T-helper 1 cell treated with Interleukin-12 subunit alpha and Interleukin-12 subunit beta and Interleukin-4 antibody, amounts not matched to agents 30 μg/mL and 1 μg/mL, for 36 hours (primary cell): ENCODE measurements around the gene MAB21L3.

Experiments used
- H3K27ac Mint-ChIP-seq: one replicate; pipeline ENCODE4 v1.8.0; 2021; ENCODE audit warnings: mild to moderate bottlenecking, mixed read lengths
- H3K27me3 Mint-ChIP-seq: one replicate; pipeline ENCODE4 v1.8.0; 2021; ENCODE audit warnings: low read depth, mixed read lengths
- H3K36me3 Mint-ChIP-seq: one replicate; pipeline ENCODE4 v1.8.0; 2021; ENCODE audit warnings: low read depth, mixed read lengths
- H3K4me1 Mint-ChIP-seq: one replicate; pipeline ENCODE4 v1.8.0; 2021; ENCODE audit warnings: low read depth, mixed read lengths
- H3K4me3 Mint-ChIP-seq: one replicate; pipeline ENCODE4 v1.8.0; 2021; ENCODE audit warnings: mild to moderate bottlenecking, moderate library complexity, mixed read lengths
- H3K9me3 Mint-ChIP-seq: one replicate; pipeline ENCODE4 v1.8.0; 2021; ENCODE audit warnings: mixed read lengths

MAB21L3 gene

GRCh38 chr1:116096013-116096618 is 15.1 kb upstream of the MAB21L3 start:
- Mint-ChIP-seq H3K4me1 (no peaks in the 10 kb centered on the region), H3K9me3 (peaks cover 4% of the 10 kb centered on the region), H3K27me3 (peaks cover 15% of the 10 kb centered on the region), H3K4me3 (no peak overlapping the region), H3K36me3 (no peaks in the 10 kb centered on the region), H3K27ac (no peak overlapping the region)

GRCh38 chr1:116097626-116098025 is 13.6 kb upstream of the MAB21L3 start:
- H3K4me3 Mint-ChIP-seq, result no peak overlapping the region
- H3K36me3 Mint-ChIP-seq, result no peaks in the 10 kb centered on the region
- H3K9me3 Mint-ChIP-seq, result peaks cover 4% of the 10 kb centered on the region
- peaks cover 19% of the 10 kb centered on the region for H3K27me3 Mint-ChIP-seq
- no peaks in the 10 kb centered on the region for H3K4me1 Mint-ChIP-seq
- no peak overlapping the region for H3K27ac Mint-ChIP-seq

- Mint-ChIP-seq H3K27me3 (peaks cover 16% of the 10 kb centered on the region), H3K27ac (no peak overlapping the region), H3K36me3 (no peaks in the 10 kb centered on the region), H3K4me3 (no peak overlapping the region), H3K4me1 (no peaks in the 10 kb centered on the region), H3K9me3 (peaks cover 4% of the 10 kb centered on the region)
These were observed 11.8 kb upstream of the MAB21L3 start for GRCh38 chr1:116099379-116099778.

- Mint-ChIP-seq H3K4me1 (no peaks in the 10 kb centered on the region), H3K27me3 (peaks cover 16% of the 10 kb centered on the region), H3K9me3 (peaks cover 4% of the 10 kb centered on the region), H3K27ac (no peak overlapping the region), H3K4me3 (no peak overlapping the region), H3K36me3 (no peaks in the 10 kb centered on the region)
These were observed 11.3 kb upstream of the MAB21L3 start for GRCh38 chr1:116099919-116100318.

GRCh38 chr1:116104667-116105066 is 6.5 kb upstream of the MAB21L3 start:
- no peak overlapping the region for H3K4me3 Mint-ChIP-seq
- peaks cover 10% of the 10 kb centered on the region for H3K27me3 Mint-ChIP-seq
- H3K27ac Mint-ChIP-seq, result no peak overlapping the region
- H3K9me3 Mint-ChIP-seq, result no peaks in the 10 kb centered on the region
- no peaks in the 10 kb centered on the region for H3K4me1 Mint-ChIP-seq
- H3K36me3 Mint-ChIP-seq, result no peaks in the 10 kb centered on the region

- no peaks in the 10 kb centered on the region for H3K9me3 Mint-ChIP-seq
- no peaks in the 10 kb centered on the region for H3K4me1 Mint-ChIP-seq
- no peak overlapping the region for H3K27ac Mint-ChIP-seq
- no peak overlapping the region for H3K4me3 Mint-ChIP-seq
- peaks cover 9% of the 10 kb centered on the region for H3K27me3 Mint-ChIP-seq
- no peaks in the 10 kb centered on the region for H3K36me3 Mint-ChIP-seq
These were observed 5.2 kb upstream of the MAB21L3 start for GRCh38 chr1:116105996-116106395.

- no peaks in the 10 kb centered on the region for H3K9me3 Mint-ChIP-seq
- peaks cover 9% of the 10 kb centered on the region for H3K27me3 Mint-ChIP-seq
- H3K4me3 Mint-ChIP-seq, result no peak overlapping the region
- no peak overlapping the region for H3K27ac Mint-ChIP-seq
- no peaks in the 10 kb centered on the region for H3K4me1 Mint-ChIP-seq
- no peaks in the 10 kb centered on the region for H3K36me3 Mint-ChIP-seq
These were observed 4.6 kb upstream of the MAB21L3 start for GRCh38 chr1:116106646-116107045.

GRCh38 chr1:116107371-116107770 is 3.8 kb upstream of the MAB21L3 start:
- Mint-ChIP-seq H3K27ac (no peak overlapping the region), H3K4me1 (no peaks in the 10 kb centered on the region), H3K4me3 (no peak overlapping the region), H3K36me3 (no peaks in the 10 kb centered on the region), H3K9me3 (no peaks in the 10 kb centered on the region), H3K27me3 (peaks cover 7% of the 10 kb centered on the region)

GRCh38 chr1:116111524-116112021 is 374 bp downstream of the MAB21L3 start:
- no peaks in the 10 kb centered on the region for H3K4me1 Mint-ChIP-seq
- no peak overlapping the region for H3K27ac Mint-ChIP-seq
- H3K4me3 Mint-ChIP-seq, result no peak overlapping the region
- no peaks in the 10 kb centered on the region for H3K36me3 Mint-ChIP-seq
- H3K9me3 Mint-ChIP-seq, result no peaks in the 10 kb centered on the region
- H3K27me3 Mint-ChIP-seq, result no peaks in the 10 kb centered on the region

- Mint-ChIP-seq H3K4me1 (no peaks in the 10 kb centered on the region), H3K27ac (no peak overlapping the region), H3K36me3 (no peaks in the 10 kb centered on the region), H3K9me3 (no peaks in the 10 kb centered on the region), H3K27me3 (no peaks in the 10 kb centered on the region), H3K4me3 (no peak overlapping the region)
These were observed 1.4 kb downstream of the MAB21L3 start for GRCh38 chr1:116112388-116113140.

- Mint-ChIP-seq H3K9me3 (no peaks in the 10 kb centered on the region), H3K4me3 (no peak overlapping the region), H3K36me3 (no peaks in the 10 kb centered on the region), H3K27me3 (no peaks in the 10 kb centered on the region), H3K27ac (no peak overlapping the region), H3K4me1 (no peaks in the 10 kb centered on the region)
These were observed 2.4 kb downstream of the MAB21L3 start for GRCh38 chr1:116113615-116114014.

- Mint-ChIP-seq H3K4me3 (no peak overlapping the region), H3K27me3 (no peaks in the 10 kb centered on the region), H3K9me3 (no peaks in the 10 kb centered on the region), H3K4me1 (no peaks in the 10 kb centered on the region), H3K36me3 (no peaks in the 10 kb centered on the region), H3K27ac (no peak overlapping the region)
These were observed 4.6 kb downstream of the MAB21L3 start for GRCh38 chr1:116115476-116116439.

GRCh38 chr1:116118471-116118870 is 7.3 kb downstream of the MAB21L3 start:
- H3K36me3 Mint-ChIP-seq, result no peaks in the 10 kb centered on the region
- H3K4me1 Mint-ChIP-seq, result no peaks in the 10 kb centered on the region
- no peaks in the 10 kb centered on the region for H3K27me3 Mint-ChIP-seq
- H3K27ac Mint-ChIP-seq, result no peak overlapping the region
- H3K9me3 Mint-ChIP-seq, result no peaks in the 10 kb centered on the region
- no peak overlapping the region for H3K4me3 Mint-ChIP-seq

GRCh38 chr1:116119876-116120275 is 8.7 kb downstream of the MAB21L3 start:
- Mint-ChIP-seq H3K4me3 (no peak overlapping the region), H3K36me3 (no peaks in the 10 kb centered on the region), H3K27me3 (no peaks in the 10 kb centered on the region), H3K9me3 (no peaks in the 10 kb centered on the region), H3K4me1 (no peaks in the 10 kb centered on the region), H3K27ac (no peak overlapping the region)
